Measurements from ENCODE around the gene PRPF31. TPM values are rescaled to one million over a fixed set of nuclear protein-coding genes. Genes with fewer than 3 reads are reported as not detected.

PRPF31 gene
- total and polyA plus RNA-seq, 2 of the 13 experiments (the other 11 are each of a cell fraction or from before 2014, with no cell fraction given), result 23.8 to 63.8 TPM

DNA sequence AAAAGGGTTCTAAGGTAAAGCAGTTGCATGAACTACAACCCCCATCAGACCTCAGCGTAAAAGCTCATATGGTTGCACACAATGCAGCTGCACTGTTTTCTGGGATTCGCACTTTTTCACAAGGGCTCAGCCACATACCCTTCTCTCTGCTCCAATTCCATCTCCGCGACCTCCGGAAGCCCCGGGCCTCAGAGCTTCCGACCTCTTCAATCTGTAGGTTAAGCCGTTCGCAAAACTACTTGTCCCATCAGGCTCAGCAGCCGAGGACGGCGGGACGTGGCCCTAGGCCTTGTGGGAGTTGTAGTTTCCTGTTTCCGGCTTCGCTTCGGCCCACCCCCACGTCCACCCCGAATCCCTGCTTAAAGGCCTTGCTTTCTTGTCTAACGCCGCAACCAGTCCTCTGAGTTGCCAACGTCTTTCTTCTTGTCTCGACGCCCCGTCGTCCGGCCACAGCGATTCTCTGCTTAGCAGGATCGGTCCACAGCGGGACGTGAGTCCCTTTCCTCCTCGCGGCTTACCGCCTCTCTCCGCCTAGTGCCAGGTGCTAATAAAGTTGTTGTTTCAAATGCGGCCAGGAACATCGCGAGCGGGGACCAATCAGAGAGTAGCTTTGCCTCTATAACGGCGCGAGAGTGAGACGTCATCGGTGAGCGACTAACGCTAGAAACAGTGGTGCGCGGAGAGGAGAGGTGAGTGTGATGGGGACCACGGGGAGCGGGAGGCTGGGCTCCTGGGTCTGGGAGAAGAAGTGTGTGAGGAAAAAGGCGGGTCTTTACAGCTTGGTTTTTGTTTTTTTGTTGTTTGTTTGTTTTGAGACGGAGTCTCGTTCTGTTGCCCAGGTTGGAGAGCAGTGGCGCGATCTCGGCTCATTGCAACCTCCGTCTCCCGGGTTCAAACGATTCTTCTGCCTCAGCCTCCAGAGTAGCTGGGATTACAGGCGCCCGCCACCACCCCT is at the start of gene PRPF31, which contains the start of gene TFPT (continued):
- TF ChIP-seq MAF1 (CRISPR knock-in tag; IDR thresholded peaks at IDR 0.05; ENCODE audit: borderline replicate concordance), result no peak
- TF ChIP-seq NFKB2 (CRISPR knock-in tag; IDR thresholded peaks at IDR 0.05; ENCODE audit: borderline replicate concordance), result no peak
- no peak for TF ChIP-seq ATF6 (CRISPR knock-in tag; conservative IDR thresholded peaks at IDR 0.05)
- TF ChIP-seq ZNF691 (CRISPR knock-in tag; IDR thresholded peaks at IDR 0.05; ENCODE audit: borderline replicate concordance, low read depth), result 0 out of 2 replicates have a peak, but pooled peaks have one; percentile 54
- no peak for TF ChIP-seq MEIS2 (CRISPR knock-in tag; IDR thresholded peaks at IDR 0.05)
- TF ChIP-seq SMAD9 (CRISPR knock-in tag; IDR thresholded peaks at IDR 0.05), result no peak
- TF ChIP-seq ZNF879 (CRISPR knock-in tag; IDR thresholded peaks at IDR 0.05), result 0 out of 2 replicates have a peak, but pooled peaks have one; percentile 37
- peak; percentile 55 for TF ChIP-seq TBL1XR1 (IDR thresholded peaks at IDR 0.05; ENCODE audit: borderline replicate concordance, low read length, partially characterized antibody)
- no peak for TF ChIP-seq ISX (CRISPR knock-in tag; conservative IDR thresholded peaks at IDR 0.05)
- TF ChIP-seq ZSCAN31 (CRISPR knock-in tag; IDR thresholded peaks at IDR 0.05; ENCODE audit: low read depth), result no peak
- TF ChIP-seq ZNF782 (CRISPR knock-in tag; IDR thresholded peaks at IDR 0.05; ENCODE audit: borderline replicate concordance), result peak; percentile 86; the same call in 1 of the 2 replicates
- peak; percentile 86 for TF ChIP-seq AGO1 (IDR thresholded peaks at IDR 0.05; ENCODE audit: low read depth, low read length, poor library complexity, severe bottlenecking)
- peak; percentile 46; the same call in 1 of the 2 replicates for TF ChIP-seq ETV5 (CRISPR knock-in tag; IDR thresholded peaks at IDR 0.05; ENCODE audit: borderline replicate concordance)
- no peak for TF ChIP-seq SATB2 (CRISPR knock-in tag; IDR thresholded peaks at IDR 0.05)
- no peak for TF ChIP-seq PBX3 (CRISPR knock-in tag; IDR thresholded peaks at IDR 0.05; ENCODE audit: borderline replicate concordance)
- no peak; the same call in 1 of the 2 replicates for TF ChIP-seq ZNF441 (CRISPR knock-in tag; IDR thresholded peaks at IDR 0.05; ENCODE audit: borderline replicate concordance)
- no peak for TF ChIP-seq SRSF9 (IDR thresholded peaks at IDR 0.05; ENCODE audit: borderline replicate concordance, insufficient read depth, low read depth, low read length, poor library complexity, severe bottlenecking)
- no peak for TF ChIP-seq THYN1 (CRISPR knock-in tag; IDR thresholded peaks at IDR 0.05; ENCODE audit: borderline replicate concordance, low read depth)
